Right cardiac atrium (tissue), 5 donors: ENCODE measurements around the gene TMEM151A. TPM values are rescaled to one million over a fixed set of nuclear protein-coding genes. Genes with fewer than 3 reads are reported as not detected.
"Not testable (repeated sequence)": the region's sequence is repeated elsewhere in the genome, so short reads cannot be mapped to it uniquely, and the experiment has no call there.

Source experiments
- ATAC-seq, 2 donors: fragments of 200-7000 bp; cut with Tn5 transposase; one replicate each; pipeline versions ENCODE4 v1.8.0 to v1.9.1; 2020; ENCODE audit warnings: moderate library complexity in 2 of 2, mild to moderate bottlenecking in 1 of 2
- DNase-seq, 3 donors: peaks; one replicate each; pipeline ENCODE4 v3.0.0-alpha.2; 2020
- H3K27ac ChIP-seq: one replicate; pipeline ENCODE4 v1.5.1; 2013; ENCODE audit warnings: mild to moderate bottlenecking, low read length, control low read depth, moderate library complexity
- H3K27me3 ChIP-seq: one replicate; pipeline ENCODE4 v1.6.1; 2013; ENCODE audit not compliant: control insufficient read depth, insufficient read depth
- H3K4me1 ChIP-seq: one replicate; pipeline ENCODE4 v1.6.1; 2013; ENCODE audit warnings: low read length; ENCODE audit not compliant: control insufficient read depth, insufficient read depth
- H3K4me3 ChIP-seq: one replicate; pipeline ENCODE4 v1.5.1; 2013; ENCODE audit warnings: low read length, control low read depth
- H3K9me3 ChIP-seq: one replicate; pipeline ENCODE4 v1.6.1; 2013; ENCODE audit warnings: low read length; ENCODE audit not compliant: control insufficient read depth
- WGBS: extraction: QIAGEN DNeasy Blood & Tissue Kit; methylation state at CpG from one replicate; pipeline ENCODE4 v1.1.7; 2013; 5-methylcytosine and 5-hydroxymethylcytosine counted together
- intact Hi-C, 4 donors: fragments of 100-400 bp; cut with DNase I; formaldehyde crosslinking; loops; one replicate each; pipeline versions ENCODE4 v1.11.0 to v1.14.0; 2022 to 2023
- long read RNA-seq, 4 donors: library from polyadenylated mRNA; unstranded; transcript quantifications; one replicate each; pipeline ENCODE4 v2.0.0, GENCODE V29; 2020 to 2021
- polyA plus RNA-seq: library from polyadenylated mRNA; stranded (reverse); fragments of 200-250 nt; gene quantifications from one replicate; pipeline ENCODE4 v1.2.3, GENCODE V29; 2013
- total RNA-seq, 4 donors: library from RNA; stranded (reverse); fragmentation: NEBNext Ultra II Directional; extraction: Animal tissue kit (Norgen Biotek cat#: 25700); gene quantifications; one replicate each; pipeline ENCODE4 v1.2.1, GENCODE V29; 2021
- donor health status: healthy with polysubstance abuse.
- donor health status: DM: no; HTN: yes; CAD: no.
- donor health status: DM: no; HTN: no; CAD: no.
- donor health status: DM: no; HTN: yes; CAD: no; lungs with severe emphysema.
- donor health status: DM: yes; HTN: yes; CAD: no.

Gene TMEM151A
- total RNA-seq (under 1 TPM; 0.20 to 0.31 (median 0.26) TPM), polyA plus RNA-seq (0.45 TPM)
- long read RNA-seq, donor 1 = 0 reads
- long read RNA-seq, donor 2, partial matches to known transcripts = 0 of 1 reads
- long read RNA-seq, donor 2, other reads (novel, unspliced or antisense) = 0 of 1 reads
- long read RNA-seq, donor 3, partial matches to known transcripts = 0 of 1 reads
- long read RNA-seq, donor 3, other reads (novel, unspliced or antisense) = 1 of 1 reads
- long read RNA-seq, donor 4 = 0 reads

DNA sequence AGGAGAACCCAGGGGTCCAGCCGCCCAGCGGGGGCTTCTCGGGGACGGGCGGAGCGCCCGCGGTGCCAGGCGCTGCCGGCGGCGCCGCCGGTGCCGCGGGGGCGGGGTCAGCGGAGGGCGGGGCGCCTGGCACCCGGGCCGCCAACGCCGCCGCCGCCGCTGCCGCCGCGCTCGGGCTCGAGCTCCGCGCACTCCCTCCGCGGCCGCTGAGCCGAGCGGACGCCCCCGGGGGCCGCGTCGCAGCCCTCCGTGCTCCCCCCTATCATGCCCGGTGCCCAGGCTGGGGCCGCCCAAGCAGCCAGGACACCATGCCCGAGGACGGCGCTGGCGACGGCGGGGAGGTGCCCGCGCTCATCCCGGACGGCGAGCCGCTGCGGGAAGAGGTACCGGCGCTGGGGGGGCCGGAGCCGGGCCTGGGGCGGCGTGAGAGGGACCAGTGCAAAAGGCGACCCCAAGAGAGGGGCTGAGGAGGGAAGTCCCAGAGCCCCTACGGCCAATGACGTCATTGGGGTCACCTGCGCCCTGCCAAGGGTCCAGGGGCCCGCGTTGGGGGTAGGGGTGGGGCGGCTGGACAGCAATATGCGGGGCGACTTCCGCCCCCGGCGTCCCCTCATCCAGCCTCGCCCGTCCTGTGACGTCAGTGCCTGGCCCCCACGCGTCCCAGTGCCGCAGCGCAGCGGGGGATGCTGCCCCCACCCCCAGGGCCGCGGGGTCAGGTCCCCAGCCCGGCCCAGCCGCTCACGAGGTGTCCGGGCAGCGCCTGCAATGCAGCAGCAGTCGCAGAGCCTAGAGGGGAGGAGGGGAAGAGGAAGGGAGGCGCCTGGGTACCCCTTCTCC is at the start of gene TMEM151A:
TMEM151A (plus strand) TSS at position 189 of the 837 bp plus-strand sequence; CDS start at position 309, 120 bp downstream.
- no peaks in the 10 kb centered on the region for H3K27me3 ChIP-seq
- no peaks in the 10 kb centered on the region for H3K9me3 ChIP-seq
- no peak within 1 kb of the TSS for H3K27ac ChIP-seq
- intact Hi-C loops = no loop called here
- ATAC-seq (no peak), DNase-seq (peak in 1 of 3 donors; percentile 70)
- 2% methylated on average over 95 of the region's 95 CpGs for WGBS
- H3K4me3 ChIP-seq = peak within 1 kb of the TSS; percentile 41
- peaks cover 10% of the 10 kb centered on the region for H3K4me1 ChIP-seq

DNA sequence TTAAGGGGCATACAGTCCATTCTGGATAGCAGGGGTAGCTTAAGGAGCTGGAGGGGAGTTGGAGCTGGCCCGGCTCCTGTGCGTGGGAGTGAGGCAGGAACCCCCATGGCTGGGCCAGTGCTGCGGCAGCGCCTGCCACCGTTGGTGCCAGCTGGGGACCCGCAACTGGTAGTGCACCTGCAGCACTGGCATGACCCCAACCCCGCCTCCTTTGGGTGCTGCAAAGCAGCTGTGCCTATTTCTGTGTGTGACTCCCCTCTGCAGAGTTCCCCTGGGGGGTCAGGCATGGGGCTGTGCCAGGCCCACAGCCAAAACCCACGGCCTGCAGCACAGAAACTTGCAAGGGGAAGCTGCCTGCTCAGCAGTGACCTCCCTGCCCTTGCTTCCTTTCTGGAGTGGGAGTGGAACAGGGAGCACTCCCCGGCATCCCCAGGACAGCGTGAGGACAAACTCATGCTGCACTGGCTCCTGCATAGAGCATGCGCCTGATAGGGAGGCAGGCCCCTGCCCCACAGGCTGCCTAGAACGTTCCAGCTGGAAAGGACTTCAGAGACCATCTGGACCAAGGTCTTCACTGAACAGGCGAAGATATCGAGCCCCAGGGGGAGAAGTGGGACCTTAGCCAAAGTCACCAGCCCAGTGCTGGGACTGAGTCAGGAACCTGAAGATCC is 49.5 kb upstream of the TMEM151A start:
- H3K4me3 ChIP-seq = no peak overlapping the region
- intact Hi-C loops = no loop called here
- peak in 1 of 2 donors; percentile 19 for ATAC-seq

DNA sequence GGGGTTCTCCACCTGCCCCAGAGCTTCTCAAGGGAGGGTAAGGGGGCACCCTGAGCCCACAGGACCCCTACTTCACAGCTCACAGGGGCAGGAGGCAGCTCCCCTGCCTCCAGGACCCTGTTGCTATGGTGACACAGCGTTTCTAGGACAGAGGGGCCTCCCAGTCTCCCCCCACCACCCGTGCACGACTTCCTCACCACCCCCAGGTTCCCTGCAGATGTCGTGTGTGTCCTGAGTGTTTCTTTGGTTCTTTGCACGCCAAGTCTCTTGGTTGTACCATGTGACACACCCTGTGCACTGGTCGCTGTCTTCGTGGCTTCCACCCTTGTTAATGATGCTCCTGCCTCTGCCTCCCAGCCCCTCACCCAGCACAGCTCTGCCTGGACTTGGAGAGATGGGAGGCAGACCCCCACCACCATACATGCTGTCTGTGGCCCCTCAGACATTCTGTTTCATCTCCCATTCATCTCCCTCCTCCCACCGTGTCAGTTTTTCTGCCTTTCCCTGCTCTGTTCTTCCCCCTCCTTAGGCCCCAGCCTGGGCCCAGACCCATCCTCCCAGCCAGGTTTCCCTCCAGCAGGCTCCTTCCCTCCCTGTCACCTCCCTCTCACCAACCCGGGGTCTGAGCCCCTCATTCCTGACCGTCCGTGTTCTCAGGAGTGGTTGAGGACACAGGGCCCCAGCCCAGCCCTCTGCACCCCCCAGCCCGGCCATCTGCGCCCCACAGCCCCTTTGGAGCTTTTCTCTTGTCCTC is 47.7 kb upstream of the TMEM151A start:
- H3K27me3 ChIP-seq = no peaks in the 10 kb centered on the region
- no peaks in the 10 kb centered on the region for H3K9me3 ChIP-seq
- no peak overlapping the region for H3K4me3 ChIP-seq
- intact Hi-C loops = no loop called here
- no peak overlapping the region for H3K27ac ChIP-seq
- H3K4me1 ChIP-seq = no peaks in the 10 kb centered on the region
- DNase-seq = peak in 1 of 3 donors; percentile 48
- 81% methylated on average over 13 of the region's 13 CpGs for WGBS
- ATAC-seq = no peak

More for the DNA sequence above, 49.5 kb upstream of the TMEM151A start:
- Histone ChIP-seq H3K4me1 (no peaks in the 10 kb centered on the region), H3K9me3 (no peaks in the 10 kb centered on the region), H3K27ac (no peak overlapping the region), H3K27me3 (no peaks in the 10 kb centered on the region)
- DNase-seq = peak in 2 of 3 donors; percentile 24 to 59
- 65% methylated on average over 14 of the region's 14 CpGs for WGBS

DNA sequence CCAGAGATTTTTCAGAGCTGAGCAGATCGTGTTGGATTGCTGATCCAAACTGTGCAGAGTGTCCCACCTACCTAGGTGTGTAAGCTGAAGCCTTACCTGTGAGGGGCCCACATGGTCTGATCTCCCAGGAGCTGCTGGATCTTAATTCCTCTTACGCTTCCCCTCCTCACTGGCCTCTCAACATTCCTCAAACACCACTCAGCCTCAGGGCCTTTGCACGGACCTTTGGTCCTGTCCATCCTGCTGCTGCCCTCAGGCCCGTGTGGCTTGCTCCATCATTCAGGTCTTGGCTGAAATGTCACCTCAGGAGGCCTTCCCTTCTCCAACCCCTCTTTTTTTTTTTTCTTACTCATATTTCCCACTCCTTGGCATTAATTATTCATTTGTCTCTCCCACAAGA is 44.4 kb upstream of the TMEM151A start:
- no peak for ATAC-seq
- Histone ChIP-seq H3K4me1 (no peaks in the 10 kb centered on the region), H3K4me3 (no peak overlapping the region), H3K9me3 (no peaks in the 10 kb centered on the region), H3K27ac (no peak overlapping the region), H3K27me3 (no peaks in the 10 kb centered on the region)
- DNase-seq = peak in 1 of 3 donors; percentile 4
- intact Hi-C loops = no loop called here
- WGBS = 88% methylated on average over 4 of the region's 4 CpGs

DNA sequence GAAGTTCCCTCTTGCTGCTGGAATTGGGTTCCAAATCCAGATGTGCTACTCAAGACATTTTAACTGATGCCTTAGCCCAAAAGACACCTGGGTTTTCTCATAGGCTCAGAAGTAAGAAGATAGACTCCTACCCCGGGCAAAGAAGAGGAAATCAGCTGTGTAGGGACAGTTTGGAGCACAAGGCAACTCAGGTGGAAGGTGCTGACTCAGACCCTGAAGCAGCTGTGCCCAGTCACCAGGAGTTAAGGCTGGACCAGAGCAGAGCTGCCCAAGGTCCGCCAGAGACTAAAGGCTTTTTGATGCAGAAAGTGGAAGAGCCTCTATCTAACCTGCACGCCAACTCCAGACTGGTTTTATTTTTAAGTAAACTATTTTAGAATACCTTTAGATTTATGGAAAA is 43.9 kb upstream of the TMEM151A start:
- peak in 1 of 3 donors; percentile 12 for DNase-seq
- intact Hi-C loops = no loop called here

DNA sequence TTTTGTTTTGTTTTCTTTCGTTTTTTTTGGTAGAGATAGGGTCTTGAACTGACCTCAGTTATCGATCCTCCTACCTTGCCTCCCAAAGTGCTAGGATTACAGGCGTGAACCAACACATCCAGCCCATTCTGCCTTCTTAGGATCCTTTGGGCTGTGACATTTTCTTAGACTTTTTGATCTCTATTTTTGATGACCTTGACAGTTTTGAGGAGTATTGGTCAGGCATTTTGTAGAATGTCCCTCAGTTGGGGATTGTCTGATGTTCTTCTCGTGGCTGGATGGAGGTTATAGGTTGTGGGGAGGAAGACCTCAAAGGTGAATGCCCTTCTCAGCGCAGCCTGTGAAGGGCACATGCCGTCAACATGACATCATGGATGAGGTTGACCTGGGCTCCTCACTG is 42.8 kb upstream of the TMEM151A start:
- Histone ChIP-seq H3K4me1 (no peaks in the 10 kb centered on the region), H3K4me3 (no peak overlapping the region), H3K9me3 (no peaks in the 10 kb centered on the region), H3K27me3 (no peaks in the 10 kb centered on the region), H3K27ac (no peak overlapping the region)
- no peak for ATAC-seq
- intact Hi-C loops = no loop called here
- WGBS = 88% methylated on average over 6 of the region's 6 CpGs
- DNase-seq = no peak

More for the DNA sequence above, 43.9 kb upstream of the TMEM151A start:
- Histone ChIP-seq H3K4me3 (no peak overlapping the region), H3K9me3 (no peaks in the 10 kb centered on the region), H3K27me3 (no peaks in the 10 kb centered on the region), H3K4me1 (no peaks in the 10 kb centered on the region), H3K27ac (no peak overlapping the region)
- WGBS = 87% methylated on average over 3 of the region's 3 CpGs
- ATAC-seq = no peak

DNA sequence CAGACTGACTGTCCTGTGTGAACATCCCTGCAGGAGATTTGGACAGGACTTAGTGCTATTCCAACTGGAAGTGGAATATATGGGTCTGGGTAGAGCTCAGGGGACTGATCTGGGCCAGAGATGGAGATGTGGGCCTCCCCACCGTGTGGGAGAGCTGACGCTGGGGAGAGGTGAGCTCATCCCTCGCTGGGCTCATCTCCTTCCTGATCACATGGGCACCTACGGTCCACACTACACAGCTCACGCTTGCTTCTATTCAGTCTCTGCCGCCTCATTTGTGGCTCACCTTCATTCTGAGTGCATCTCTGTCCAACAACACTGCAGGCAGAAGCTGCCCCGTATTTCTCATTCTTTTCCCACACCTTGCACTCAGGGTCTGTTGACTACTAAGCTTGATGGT is 39.9 kb upstream of the TMEM151A start:
- ATAC-seq (no peak), DNase-seq (peak in 1 of 3 donors; percentile 11)
- no peaks in the 10 kb centered on the region for H3K27me3 ChIP-seq
- no peak overlapping the region for H3K4me3 ChIP-seq
- WGBS = 70% methylated on average over 7 of the region's 7 CpGs
- peaks cover 1% of the 10 kb centered on the region for H3K4me1 ChIP-seq
- no peaks in the 10 kb centered on the region for H3K9me3 ChIP-seq
- intact Hi-C loops = no loop called here
- H3K27ac ChIP-seq = no peak overlapping the region

DNA sequence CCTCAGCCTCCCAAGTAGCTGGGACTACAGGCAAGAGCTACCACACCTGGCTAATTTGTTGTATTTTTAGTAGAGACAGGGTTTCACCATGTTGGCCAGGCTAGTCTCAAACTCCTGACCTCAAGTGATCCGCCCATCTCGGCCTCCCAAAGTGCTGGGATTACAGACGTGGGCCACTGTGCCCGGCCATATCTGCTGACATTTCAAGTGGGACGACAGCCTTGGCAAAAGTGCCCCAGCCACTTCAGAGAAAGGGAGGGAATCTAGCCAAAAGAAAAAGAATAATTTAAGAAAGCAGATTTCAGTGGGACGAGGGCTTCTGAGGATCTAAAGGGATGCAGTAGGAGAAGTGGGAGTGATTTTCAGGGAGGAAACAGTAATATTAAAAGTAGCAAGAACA is 38.6 kb upstream of the TMEM151A start:
- intact Hi-C loops, H3K9me3 ChIP-seq, H3K27ac ChIP-seq, ATAC-seq, H3K27me3 ChIP-seq, DNase-seq, H3K4me1 ChIP-seq, H3K4me3 ChIP-seq: not testable (repeated sequence)
- 53% methylated on average over 6 of the region's 6 CpGs for WGBS

DNA sequence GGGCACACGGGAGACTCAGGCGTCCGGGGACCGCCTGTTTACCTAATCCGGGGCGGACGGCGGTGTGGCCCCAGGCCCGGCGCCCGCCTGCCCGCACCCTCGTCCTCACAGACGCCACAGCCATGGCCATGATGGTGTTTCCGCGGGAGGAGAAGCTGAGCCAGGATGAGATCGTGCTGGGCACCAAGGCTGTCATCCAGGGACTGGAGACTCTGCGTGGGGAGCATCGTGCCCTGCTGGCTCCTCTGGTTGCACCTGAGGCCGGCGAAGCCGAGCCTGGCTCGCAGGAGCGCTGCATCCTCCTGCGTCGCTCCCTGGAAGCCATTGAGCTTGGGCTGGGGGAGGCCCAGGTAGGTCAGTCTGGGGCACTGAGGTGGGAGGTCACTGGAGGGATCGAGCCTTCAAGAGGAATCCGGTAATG is 33.2 kb upstream of the TMEM151A start:
- DNase-seq = no peak
- Histone ChIP-seq H3K4me3 (peak overlapping the region; percentile 88), H3K27ac (no peak overlapping the region), H3K9me3 (no peaks in the 10 kb centered on the region), H3K27me3 (no peaks in the 10 kb centered on the region), H3K4me1 (peaks cover 6% of the 10 kb centered on the region)
- intact Hi-C loops = no loop called here
- WGBS = 6% methylated on average over 28 of the region's 28 CpGs
- ATAC-seq = peak in 1 of 2 donors; percentile 1

DNA sequence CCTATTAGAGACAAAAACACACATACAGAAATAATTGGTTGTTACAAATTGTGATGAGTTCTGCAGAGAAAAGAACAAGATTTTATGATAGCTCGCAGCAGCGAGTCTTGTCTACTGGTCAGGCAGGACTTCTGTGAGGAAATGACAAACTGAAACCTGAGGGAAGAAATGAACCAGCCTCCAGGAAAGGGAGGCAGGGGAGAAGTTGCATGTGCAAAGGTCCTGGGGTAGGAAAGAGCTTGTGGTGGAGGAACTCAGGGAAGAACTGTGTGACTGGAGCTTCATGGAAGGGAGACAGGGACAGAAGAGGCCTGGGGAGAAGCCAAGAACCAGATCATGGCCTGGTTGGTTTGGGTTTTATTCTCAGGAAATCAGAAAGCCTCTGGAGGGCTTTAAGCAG is 32.5 kb upstream of the TMEM151A start:
- H3K4me3 ChIP-seq = no peak overlapping the region
- no peaks in the 10 kb centered on the region for H3K27me3 ChIP-seq
- DNase-seq (no peak), ATAC-seq (no peak)
- no peaks in the 10 kb centered on the region for H3K9me3 ChIP-seq
- H3K27ac ChIP-seq = no peak overlapping the region
- 96% methylated on average over 2 of the region's 2 CpGs for WGBS
- peaks cover 6% of the 10 kb centered on the region for H3K4me1 ChIP-seq
- intact Hi-C loops = no loop called here
